ENCODE data around the gene CNDP2.

CNDP2 gene

DNA sequence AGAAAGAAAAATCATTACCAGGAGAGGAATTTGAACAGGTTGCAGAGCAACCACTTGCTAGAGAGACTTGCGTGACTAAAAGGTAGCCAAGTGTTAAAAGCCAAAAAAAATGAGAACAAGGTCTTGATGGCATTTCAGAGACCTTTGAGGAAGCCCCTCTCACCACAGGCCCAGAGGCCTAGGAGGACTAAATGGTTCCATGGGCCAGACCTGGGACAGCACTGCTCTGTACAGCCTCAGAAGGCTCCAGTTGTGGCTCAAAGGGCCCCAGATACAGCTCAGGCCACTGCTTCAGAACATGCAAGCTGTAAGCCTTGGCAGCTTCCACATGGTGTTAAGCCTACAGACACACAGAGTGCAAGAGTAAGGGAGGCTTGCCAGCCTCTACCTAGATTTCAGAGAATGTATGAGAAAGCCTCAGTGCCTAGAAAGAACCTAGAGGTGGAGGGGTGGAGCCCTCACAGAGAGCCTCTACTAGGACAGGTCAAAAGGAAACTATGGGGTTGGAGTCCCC, 53.5 kb downstream of the CNDP2 start:
- no peak for DNase-seq (ENCODE audit: extremely low read depth, low read depth)
- TF ChIP-seq, protein P1, sequence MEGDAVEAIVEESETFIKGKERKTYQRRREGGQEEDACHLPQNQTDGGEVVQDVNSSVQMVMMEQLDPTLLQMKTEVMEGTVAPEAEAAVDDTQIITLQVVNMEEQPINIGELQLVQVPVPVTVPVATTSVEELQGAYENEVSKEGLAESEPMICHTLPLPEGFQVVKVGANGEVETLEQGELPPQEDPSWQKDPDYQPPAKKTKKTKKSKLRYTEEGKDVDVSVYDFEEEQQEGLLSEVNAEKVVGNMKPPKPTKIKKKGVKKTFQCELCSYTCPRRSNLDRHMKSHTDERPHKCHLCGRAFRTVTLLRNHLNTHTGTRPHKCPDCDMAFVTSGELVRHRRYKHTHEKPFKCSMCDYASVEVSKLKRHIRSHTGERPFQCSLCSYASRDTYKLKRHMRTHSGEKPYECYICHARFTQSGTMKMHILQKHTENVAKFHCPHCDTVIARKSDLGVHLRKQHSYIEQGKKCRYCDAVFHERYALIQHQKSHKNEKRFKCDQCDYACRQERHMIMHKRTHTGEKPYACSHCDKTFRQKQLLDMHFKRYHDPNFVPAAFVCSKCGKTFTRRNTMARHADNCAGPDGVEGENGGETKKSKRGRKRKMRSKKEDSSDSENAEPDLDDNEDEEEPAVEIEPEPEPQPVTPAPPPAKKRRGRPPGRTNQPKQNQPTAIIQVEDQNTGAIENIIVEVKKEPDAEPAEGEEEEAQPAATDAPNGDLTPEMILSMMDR (IDR thresholded peaks at IDR 0.05; ENCODE audit: low read depth, low read length): no peak

DNA sequence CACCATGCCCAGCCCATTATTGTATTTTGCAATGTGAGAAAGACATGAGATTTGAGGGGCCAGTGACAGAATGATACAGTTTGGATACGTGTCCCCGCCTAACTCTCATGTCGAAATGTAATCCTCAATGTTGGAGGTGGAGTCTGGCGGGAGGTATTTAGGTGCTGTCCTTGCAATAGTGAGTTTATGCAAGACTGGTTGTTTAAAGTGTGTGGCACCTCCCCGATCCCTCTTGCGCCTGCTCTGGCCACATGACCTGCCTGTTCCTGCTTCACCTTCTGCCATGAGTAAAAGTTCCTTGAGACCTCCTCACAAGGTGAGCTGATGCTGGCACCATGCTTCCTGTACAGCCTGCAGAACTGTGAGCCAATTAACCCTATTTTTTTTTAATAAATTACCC, 54.7 kb downstream of the CNDP2 start:
- TF ChIP-seq, protein P1 (IDR thresholded peaks at IDR 0.05; ENCODE audit: low read depth, low read length): no peak
- no peak for DNase-seq (ENCODE audit: extremely low read depth, low read depth)

DNA sequence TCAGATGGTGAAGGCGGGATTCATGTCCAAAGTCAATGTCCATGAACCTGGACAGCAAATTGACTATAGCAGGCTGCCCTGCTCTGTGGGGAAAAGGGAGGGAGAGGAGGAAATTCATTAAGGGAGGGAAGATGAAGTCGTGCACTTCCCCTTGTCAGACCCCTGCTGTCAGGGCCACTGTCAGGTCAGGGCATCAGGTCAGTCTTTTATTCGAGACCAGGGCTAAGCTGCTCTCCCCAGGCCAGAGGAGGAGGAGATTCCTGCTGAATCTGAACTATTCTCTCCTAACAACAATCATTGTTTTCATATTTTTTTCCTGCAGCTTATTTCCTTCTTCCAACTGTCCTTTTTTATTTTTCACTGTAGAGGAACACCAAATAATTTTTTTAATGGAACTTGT, 55.3 kb downstream of the CNDP2 start:
- TF ChIP-seq, protein P1 (IDR thresholded peaks at IDR 0.05; ENCODE audit: low read depth, low read length): no peak
- no peak for DNase-seq (ENCODE audit: extremely low read depth, low read depth)

DNA sequence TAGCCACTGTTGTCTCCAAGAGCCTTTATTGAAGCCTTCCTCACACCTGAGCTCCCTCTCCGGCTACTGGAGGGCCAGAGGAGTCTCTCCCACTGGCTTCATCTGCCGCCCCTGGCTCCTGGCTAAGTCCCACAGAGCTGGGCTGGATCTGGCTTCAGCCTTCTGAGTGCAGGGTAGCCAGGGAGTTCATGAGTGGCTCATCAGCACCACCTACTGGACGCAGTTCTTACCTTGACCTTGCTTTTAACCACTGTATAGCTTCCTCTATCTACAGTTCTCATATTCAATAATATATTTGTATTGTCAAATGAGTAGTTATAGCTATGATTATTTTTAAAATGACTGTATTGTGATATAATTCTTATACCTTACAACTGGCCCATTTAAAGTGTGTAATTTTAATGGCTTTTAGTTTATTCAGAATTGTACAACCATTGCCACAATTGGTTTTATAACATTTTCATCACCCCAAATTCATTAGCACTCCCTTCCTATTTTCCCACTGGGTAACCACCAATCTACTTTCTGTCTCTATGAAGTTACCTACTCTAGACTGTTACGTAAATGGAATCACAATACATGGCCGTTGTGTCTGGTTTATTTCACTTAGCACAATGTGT, 55.9 kb downstream of the CNDP2 start:
- peak; percentile 52 for DNase-seq (ENCODE audit: extremely low read depth, low read depth)
- TF ChIP-seq, protein P1 (IDR thresholded peaks at IDR 0.05; ENCODE audit: low read depth, low read length): peak; percentile 88

DNA sequence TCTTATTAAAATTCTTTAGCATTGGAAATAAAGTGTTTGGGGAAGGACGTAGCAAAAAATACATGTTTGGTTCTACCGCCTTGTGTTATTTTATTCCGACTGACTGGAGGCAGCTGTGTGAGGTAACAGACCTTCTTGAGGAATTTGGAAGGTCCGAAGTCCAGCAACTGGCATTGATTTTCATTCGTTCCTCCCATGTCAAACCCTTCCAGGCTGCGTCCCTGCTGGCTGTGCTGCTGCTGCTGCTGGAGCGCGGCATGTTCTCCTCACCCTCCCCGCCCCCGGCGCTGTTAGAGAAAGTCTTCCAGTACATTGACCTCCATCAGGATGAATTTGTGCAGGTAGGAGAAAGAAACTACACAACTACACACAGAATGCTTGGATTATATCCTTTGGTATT, 60.0 kb downstream of the CNDP2 start:
- DNase-seq (ENCODE audit: extremely low read depth, low read depth): no peak
- TF ChIP-seq, protein P1 (IDR thresholded peaks at IDR 0.05; ENCODE audit: low read depth, low read length): no peak

DNA sequence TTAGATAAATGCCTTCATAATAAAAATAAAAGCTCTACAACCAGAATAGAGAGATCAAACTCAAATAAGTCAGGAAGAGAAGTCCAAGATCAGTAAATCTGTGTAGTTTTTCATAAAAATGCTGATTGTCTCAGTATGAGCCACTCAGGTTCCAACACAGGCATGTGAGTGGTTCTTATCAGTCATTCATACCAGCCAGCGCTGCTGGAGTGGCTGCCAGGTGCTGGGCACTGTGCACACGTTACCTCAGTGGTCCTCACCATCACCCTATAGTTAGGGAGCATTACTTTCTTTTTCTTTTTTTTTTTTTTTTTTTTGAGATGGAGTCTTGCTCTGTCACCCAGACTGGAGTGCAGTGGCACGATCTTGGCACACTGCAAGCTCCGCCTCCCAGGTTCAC, 61.9 kb downstream of the CNDP2 start:
- TF ChIP-seq, protein P1 (IDR thresholded peaks at IDR 0.05; ENCODE audit: low read depth, low read length): no peak
- no peak for DNase-seq (ENCODE audit: extremely low read depth, low read depth)

DNA sequence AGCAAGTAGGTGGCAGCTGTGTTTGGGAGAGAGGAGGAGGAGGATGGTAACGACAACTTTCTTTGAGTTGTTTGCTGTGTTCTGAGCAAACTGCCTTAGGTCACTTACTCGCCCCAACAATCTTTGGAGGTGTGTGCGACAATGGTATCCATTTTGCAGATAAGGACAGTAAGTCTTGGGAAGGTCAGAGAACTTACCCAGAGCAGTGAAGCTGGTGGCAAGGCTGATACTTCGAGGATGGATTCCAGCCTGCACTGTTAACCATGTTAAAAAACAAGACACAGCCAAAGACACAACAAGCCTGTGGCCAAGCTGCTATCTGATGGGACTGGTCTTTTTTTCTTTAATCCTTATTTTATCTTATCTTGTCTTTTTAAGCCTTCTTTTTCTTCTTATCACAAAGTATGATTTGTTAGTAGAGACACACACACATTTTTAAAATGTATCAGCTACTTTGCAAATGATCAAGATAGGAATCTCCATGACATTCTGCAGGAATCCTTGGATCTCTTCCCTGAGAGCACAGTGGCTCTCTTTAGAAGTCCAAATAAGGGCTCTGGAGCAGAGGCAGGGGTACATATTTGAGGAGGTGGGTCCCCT, 66.1 kb downstream of the CNDP2 start:
- TF ChIP-seq, protein P1 (IDR thresholded peaks at IDR 0.05; ENCODE audit: low read depth, low read length): no peak
- DNase-seq (ENCODE audit: extremely low read depth, low read depth): no peak

Data from AG09319 (cell line).